Effector memory CD8-positive, alpha-beta T cell (primary cell): ENCODE measurements around the gene RNF41.

Experiments
- ATAC-seq: fragments of 150-1000 bp; cut with Tn5 transposase; replicated peaks from 2 replicates; pipeline ENCODE4 v1.10.0; 2021; ENCODE audit warnings: mild to moderate bottlenecking, moderate library complexity
- DNase-seq, 3 experiments: peaks; one replicate each; pipeline ENCODE4 v3.0.0; 2021
- H3K27ac Mint-ChIP-seq, 2 donors: one replicate each; pipeline ENCODE4 v1.8.0; 2022; ENCODE audit warnings: mild to moderate bottlenecking in 2 of 2, mixed read lengths in 2 of 2, moderate library complexity in 2 of 2
- H3K27me3 Mint-ChIP-seq, 2 donors: one replicate each; pipeline ENCODE4 v1.8.0; 2022; ENCODE audit warnings: mixed read lengths in 2 of 2
- H3K36me3 Mint-ChIP-seq: one replicate; pipeline ENCODE4 v1.8.0; 2022; ENCODE audit warnings: mild to moderate bottlenecking, moderate library complexity, mixed read lengths; ENCODE audit not compliant: insufficient read depth
- H3K4me1 Mint-ChIP-seq, 2 donors: one replicate each; pipeline ENCODE4 v1.8.0; 2022; ENCODE audit warnings: low read depth in 2 of 2, mixed read lengths in 2 of 2
- H3K4me3 Mint-ChIP-seq, 2 donors: one replicate each; pipeline ENCODE4 v1.8.0; 2022; ENCODE audit warnings: mild to moderate bottlenecking in 2 of 2, mixed read lengths in 2 of 2, moderate library complexity in 2 of 2
- H3K9me3 Mint-ChIP-seq, 2 donors: one replicate each; pipeline ENCODE4 v1.8.0; 2022; ENCODE audit warnings: mixed read lengths in 2 of 2

Gene RNF41

DNA sequence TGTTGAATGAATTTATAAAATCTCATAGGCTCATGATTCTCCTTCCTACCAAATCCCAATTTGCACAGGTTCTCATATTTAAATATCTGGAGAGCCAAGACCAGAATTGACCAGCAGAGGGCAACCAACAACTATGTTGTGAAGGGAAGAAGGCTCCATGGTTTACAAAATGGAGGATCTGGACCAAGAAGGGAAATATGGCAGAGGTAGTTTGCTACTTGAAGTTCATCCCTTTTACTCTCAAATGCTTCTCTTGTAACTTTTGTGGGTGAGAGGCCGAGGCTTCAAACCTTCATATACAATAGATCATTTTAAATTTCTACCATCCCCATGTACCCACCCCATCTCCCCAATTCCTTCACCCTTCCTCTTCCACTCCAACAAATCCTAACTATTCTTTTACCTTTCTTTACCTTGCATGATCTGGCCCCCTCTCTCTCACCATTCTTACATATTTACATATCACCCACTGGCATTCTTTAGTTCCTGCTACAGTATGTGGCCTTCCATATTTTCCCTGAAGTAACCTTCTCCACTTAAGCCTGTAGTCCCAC is 28.6 kb downstream of the RNF41 start:
- Mint-ChIP-seq H3K9me3 (no peaks in the 10 kb centered on the region), H3K27ac (peak overlapping the region; percentile 27 to 86), H3K36me3 (peaks cover 25% of the 10 kb centered on the region), H3K4me1 (peaks cover 18 to 31% of the 10 kb centered on the region in 2 donors), H3K4me3 (no peak overlapping the region), H3K27me3 (no peaks in the 10 kb centered on the region)
- DNase-seq (peak; percentile 72 to 78 (median 77)), ATAC-seq (no peak)

DNA sequence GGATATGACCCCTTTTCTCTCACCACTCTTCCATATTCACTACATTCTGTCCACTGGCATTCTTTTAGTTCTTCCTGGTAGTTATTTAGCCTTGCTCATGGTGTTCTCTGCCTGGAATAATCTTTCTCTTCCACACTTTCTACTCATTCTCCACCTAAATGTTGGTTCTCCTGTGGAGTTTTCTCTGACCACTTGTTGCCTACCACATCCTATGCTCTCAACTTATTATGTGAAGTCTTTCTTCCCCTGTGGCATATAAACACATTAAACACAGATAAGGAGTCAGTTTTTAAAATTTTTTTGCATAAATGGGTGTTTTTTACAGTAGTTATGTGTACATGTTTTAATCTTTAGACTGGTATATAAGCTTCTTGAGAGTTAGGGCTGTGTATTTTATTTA is 29.1 kb downstream of the RNF41 start:
- peaks cover 28% of the 10 kb centered on the region for H3K36me3 Mint-ChIP-seq
- H3K27ac Mint-ChIP-seq = peak overlapping the region; percentile 27 to 86
- no peak overlapping the region for H3K4me3 Mint-ChIP-seq
- H3K4me1 Mint-ChIP-seq = peaks cover 23 to 36% of the 10 kb centered on the region in 2 donors
- no peaks in the 10 kb centered on the region for H3K27me3 Mint-ChIP-seq
- no peak for DNase-seq
- H3K9me3 Mint-ChIP-seq = no peaks in the 10 kb centered on the region
- ATAC-seq = no peak

DNA sequence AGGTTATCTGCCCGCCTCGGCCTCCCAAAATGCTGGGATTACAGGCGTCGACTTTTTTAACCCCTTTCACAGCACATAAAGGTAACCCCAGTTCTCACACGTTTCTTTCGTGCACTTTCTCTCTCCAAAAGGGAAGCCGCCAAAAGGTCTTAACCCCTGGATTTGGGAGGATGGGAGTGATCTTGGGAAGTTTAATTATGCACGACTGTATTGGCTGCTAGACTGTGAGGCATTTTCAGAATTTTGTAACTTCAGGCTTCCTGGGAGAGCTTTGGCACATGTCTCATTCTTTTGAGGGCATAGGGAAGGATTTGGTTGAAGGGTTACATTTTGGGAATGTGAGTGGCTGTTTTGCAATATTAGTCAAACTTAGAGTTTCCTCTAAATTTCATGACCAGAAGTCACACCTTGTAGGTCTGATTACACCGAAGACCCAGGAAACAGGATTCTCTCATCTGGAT is 31.0 kb downstream of the RNF41 start:
- ATAC-seq (no peak), DNase-seq (no peak)
- H3K4me3 Mint-ChIP-seq = peak overlapping the region; percentile 94 to 98
- peak overlapping the region; percentile 99 for H3K27ac Mint-ChIP-seq
- H3K4me1 Mint-ChIP-seq = peaks cover 26 to 44% of the 10 kb centered on the region in 2 donors
- H3K36me3 Mint-ChIP-seq = peaks cover 41% of the 10 kb centered on the region
- H3K27me3 Mint-ChIP-seq = no peaks in the 10 kb centered on the region
- no peaks in the 10 kb centered on the region for H3K9me3 Mint-ChIP-seq

DNA sequence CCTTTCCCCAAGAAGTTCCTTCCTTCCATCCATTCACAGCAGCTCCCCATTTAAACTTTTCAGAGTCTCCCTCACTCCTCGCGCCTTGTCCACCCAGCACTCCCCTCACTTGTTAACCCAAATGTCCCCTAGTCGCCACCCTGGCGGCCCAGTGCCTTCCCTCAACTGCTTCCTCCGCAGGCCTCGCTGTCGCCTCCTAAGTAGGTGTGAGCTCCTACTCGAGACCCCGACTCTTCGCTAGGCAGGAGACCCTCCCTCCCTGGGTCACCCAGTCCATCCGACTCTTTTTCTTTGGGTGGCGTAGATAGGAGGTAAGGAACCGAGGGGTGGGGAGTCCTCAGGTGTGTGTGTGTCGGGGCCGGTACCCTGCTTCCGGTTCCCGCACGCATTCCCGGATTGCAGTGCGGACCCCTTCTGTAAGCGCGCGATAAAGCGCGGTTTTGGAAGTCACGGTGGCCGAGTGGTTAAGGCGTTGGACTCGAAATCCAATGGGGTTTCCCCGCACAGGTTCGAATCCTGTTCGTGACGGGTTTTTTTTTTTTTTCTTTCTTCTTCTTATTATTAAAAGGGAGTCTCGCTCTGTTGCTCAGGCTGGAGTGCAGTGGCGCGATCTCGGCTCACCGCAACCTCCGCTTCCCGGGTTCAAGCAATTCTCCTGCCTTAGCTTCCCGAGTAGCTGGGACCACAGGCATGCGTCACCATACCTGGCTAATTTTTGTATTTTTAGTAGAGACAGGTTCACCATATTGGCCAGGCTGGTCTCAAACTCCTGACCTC is 31.6 kb downstream of the RNF41 start:
- Mint-ChIP-seq H3K27me3 (no peaks in the 10 kb centered on the region), H3K36me3 (peaks cover 47% of the 10 kb centered on the region), H3K27ac (peak overlapping the region; percentile 99), H3K4me1 (peaks cover 26 to 45% of the 10 kb centered on the region in 2 donors), H3K9me3 (no peaks in the 10 kb centered on the region), H3K4me3 (peak overlapping the region; percentile 94 to 98)
- ATAC-seq (peak; percentile 36), DNase-seq (peak; percentile 60 to 70 (median 70))

DNA sequence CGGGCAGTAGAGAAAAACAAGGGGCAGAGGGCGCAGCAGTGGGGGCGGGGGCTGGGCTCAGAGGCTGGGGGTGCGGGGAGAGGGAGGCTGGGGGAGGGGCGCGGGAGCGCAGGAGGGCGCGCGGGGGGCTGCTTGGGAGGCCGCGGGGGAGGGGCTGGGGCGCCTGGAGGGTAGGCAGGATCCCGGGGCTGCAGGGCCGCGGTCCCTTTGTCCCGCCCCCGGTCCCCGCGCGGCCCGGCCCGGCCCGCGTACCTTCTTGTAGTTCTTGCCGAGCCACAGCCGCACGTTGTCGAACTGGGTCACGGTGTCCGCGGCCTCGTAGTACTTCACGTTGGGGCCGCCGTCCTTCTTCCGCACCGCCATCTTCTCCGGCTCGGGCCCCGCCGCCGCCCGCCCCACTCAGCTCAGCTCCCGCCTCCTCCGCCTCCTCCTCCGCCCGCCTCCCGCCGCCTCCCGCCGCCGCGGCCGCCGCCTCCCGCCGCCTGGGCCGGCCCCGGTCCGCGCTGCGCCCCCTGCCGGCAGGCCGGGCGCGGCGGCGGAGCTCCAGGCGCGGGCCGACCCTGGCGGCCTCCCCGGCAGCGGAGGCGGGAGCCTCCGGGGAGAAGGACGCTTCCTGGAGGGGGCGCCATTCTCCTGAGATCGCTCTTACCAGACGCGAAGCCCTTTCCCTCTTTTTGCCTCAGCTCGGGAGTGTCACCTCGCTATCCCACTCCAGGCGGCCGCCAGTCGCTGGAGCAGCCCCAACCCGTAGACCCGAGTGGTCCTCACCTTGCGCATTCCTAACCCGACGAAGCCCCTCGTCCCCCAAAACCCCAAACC is 32.4 kb downstream of the RNF41 start, which contains the start of gene SMARCC2:
SMARCC2 (minus strand) TSS at position 385 of the 819 bp plus-strand sequence; CDS start at position 363, 22 bp downstream.
- peaks cover 54% of the 10 kb centered on the region for H3K36me3 Mint-ChIP-seq
- DNase-seq (peak; percentile 76 to 83 (median 77)), ATAC-seq (peak; percentile 85)
- peaks cover 26 to 45% of the 10 kb centered on the region in 2 donors for H3K4me1 Mint-ChIP-seq
- H3K27ac Mint-ChIP-seq = peak within 1 kb of the TSS; percentile 99
- no peaks in the 10 kb centered on the region for H3K27me3 Mint-ChIP-seq
- peak within 1 kb of the TSS; percentile 94 to 98 for H3K4me3 Mint-ChIP-seq
- no peaks in the 10 kb centered on the region for H3K9me3 Mint-ChIP-seq

DNA sequence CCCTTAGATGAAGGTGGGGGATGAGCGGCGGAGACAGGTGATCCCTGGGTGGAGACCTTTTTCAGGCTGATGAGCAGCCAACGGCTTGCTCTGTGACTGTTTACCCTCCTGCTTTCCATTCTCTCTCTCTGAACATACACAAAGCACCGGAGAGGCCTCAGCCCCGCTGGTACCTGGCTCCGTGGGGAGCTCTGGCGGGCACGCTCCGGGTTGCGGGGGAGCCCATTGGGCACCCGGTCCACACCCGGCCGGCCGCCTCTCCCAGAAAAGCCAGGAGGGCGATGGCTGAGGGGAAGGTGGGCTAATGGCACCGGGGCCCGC is 33.0 kb downstream of the RNF41 start:
- H3K36me3 Mint-ChIP-seq = peaks cover 60% of the 10 kb centered on the region
- no peaks in the 10 kb centered on the region for H3K9me3 Mint-ChIP-seq
- H3K27me3 Mint-ChIP-seq = no peaks in the 10 kb centered on the region
- DNase-seq (peak in 2 of 3 experiments; percentile 6 to 16), ATAC-seq (peak; percentile 4)
- H3K4me3 Mint-ChIP-seq = peak overlapping the region; percentile 94 to 98
- H3K27ac Mint-ChIP-seq = peak overlapping the region; percentile 99
- peaks cover 26 to 45% of the 10 kb centered on the region in 2 donors for H3K4me1 Mint-ChIP-seq

DNA sequence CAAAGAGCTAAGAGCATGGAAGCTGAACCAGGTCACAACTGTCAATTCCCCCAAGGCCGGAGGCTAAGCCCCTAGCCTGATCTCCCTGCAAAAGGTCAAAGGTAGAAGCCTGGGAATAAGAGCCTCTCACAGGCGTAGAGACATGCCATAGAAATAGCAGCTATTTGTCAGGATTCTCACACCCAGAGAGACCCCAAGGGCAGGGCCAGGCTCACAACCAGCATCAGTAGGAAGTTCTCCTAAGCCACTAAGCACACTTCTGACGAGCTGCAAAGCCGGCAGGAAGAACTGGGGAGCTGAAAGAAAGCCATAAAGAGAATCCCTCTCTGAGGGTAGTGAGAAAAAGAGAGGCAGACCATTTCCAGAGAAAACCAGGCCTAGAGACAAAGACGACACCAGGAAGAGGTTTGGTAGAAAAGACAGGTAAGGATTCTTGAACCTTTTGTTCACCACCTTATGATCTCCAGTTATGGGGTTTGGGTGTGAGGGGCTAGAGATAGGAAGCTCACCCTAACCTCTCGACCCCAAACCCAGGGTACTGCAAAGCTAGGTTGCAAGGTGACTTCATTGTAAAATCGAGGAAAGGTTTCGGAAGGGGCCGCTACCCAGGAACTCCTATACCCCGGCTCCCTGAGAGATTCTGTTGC is 33.5 kb downstream of the RNF41 start:
- Mint-ChIP-seq H3K9me3 (no peaks in the 10 kb centered on the region), H3K36me3 (peaks cover 65% of the 10 kb centered on the region)
- DNase-seq = no peak

DNA sequence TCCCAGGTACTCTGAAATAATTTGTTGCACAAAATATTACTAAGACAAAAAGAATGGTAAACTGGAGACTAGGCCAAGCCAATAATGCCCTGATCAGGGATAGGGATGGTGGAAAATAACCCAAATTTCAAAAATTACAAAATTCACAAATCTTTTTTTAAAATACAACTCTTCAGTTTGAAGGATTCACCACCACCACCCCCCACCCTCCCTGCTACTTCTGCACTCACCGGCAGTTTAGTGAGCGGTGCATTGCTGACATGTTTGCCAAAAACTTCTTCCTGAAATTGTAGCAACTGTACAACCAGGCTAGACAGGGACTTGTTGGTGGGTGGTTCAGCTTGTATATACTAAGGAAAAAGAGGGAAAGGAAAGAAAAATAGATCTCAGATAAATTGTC is 34.8 kb downstream of the RNF41 start:
- ATAC-seq (no peak), DNase-seq (no peak)
- Mint-ChIP-seq H3K4me1 (peaks cover 23 to 36% of the 10 kb centered on the region in 2 donors), H3K27me3 (no peaks in the 10 kb centered on the region), H3K36me3 (peaks cover 77% of the 10 kb centered on the region), H3K27ac (peak overlapping the region; percentile 99), H3K9me3 (no peaks in the 10 kb centered on the region), H3K4me3 (peak overlapping the region; percentile 94 to 98)

More for the DNA sequence above, 33.5 kb downstream of the RNF41 start:
- H3K27me3 Mint-ChIP-seq = no peaks in the 10 kb centered on the region
- H3K4me3 Mint-ChIP-seq = peak overlapping the region; percentile 94 to 98
- H3K27ac Mint-ChIP-seq = peak overlapping the region; percentile 99
- ATAC-seq = no peak
- peaks cover 23 to 42% of the 10 kb centered on the region in 2 donors for H3K4me1 Mint-ChIP-seq

DNA sequence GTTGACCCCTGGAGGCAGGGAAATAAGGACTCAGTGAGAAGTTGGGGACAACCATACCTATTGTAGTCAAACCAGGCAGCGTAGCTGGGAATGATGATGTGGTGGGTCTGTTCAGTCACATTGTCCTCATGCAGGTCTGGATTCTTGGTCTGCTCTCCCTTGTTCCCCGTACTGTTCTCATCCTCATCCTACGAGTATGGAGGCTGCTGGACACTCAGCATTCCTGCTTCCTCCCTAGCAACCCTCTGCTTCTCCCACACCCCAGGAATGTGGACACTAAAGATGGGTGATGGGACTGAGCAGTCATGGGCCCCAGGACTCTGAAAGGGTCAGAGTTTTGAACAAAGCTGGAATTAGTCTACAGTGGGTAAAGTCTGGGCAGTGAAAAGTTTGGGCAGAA is 43.4 kb downstream of the RNF41 start:
- Mint-ChIP-seq H3K36me3 (peaks cover 98% of the 10 kb centered on the region), H3K27ac (peak overlapping the region; percentile 33 to 80), H3K4me3 (no peak overlapping the region), H3K9me3 (no peaks in the 10 kb centered on the region), H3K4me1 (peaks cover 0 to 4% of the 10 kb centered on the region in 2 donors), H3K27me3 (no peaks in the 10 kb centered on the region)
- no peak for DNase-seq
- ATAC-seq = no peak

DNA sequence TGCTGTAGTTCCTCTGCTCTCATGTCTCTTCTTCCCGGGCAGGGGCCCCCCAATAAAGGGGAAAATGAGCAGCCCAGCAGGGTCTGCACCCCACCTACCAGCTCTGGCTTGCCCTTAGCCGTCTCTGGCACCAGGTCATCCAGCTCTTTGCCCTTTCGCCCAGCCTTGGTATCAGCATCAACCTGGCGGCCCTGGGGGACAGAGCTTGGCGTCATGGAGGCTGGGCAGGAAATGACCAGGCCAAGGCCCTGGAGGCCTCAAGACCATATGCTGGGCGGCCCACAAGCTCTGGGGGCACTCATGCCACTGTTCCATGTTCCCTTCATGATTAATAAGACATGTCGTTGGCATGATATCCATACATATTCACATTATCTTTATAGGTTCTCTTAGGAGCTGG is 48.9 kb downstream of the RNF41 start:
- DNase-seq (no peak), ATAC-seq (no peak)
- H3K27me3 Mint-ChIP-seq = no peaks in the 10 kb centered on the region
- H3K9me3 Mint-ChIP-seq = no peaks in the 10 kb centered on the region
- no peak overlapping the region for H3K4me3 Mint-ChIP-seq
- H3K27ac Mint-ChIP-seq = peak overlapping the region in 1 of 2 donors; percentile 2
- peaks cover 4% of the 10 kb centered on the region in 2 donors for H3K4me1 Mint-ChIP-seq
- peaks cover 97% of the 10 kb centered on the region for H3K36me3 Mint-ChIP-seq

DNA sequence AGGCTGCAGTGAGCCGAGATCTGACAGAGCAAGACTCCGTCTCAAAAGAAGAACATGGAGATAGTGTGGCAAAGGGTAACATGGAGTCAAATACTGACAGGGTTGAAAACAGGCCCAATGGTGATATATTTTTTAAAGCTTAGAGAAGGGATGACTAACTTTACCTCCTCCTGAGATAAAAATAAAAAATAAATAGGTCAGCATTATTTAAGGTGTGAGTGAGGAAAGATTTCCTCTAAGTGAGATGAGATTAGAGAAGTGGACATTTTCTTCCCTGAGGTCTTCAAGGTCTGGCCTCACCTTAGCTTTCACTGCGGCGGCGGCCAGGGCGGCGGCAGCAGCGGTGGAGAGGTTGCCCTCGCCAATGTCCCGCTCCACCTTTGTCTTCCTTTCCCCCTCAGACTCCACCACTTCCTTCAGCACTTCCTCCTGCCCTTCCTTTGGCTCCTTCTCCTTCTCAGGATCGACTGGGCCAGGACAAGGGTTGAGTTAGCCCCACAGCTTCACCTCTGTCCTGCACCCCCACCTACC is 52.4 kb downstream of the RNF41 start:
- no peaks in the 10 kb centered on the region for H3K27me3 Mint-ChIP-seq
- peaks cover 2 to 6% of the 10 kb centered on the region in 2 donors for H3K4me1 Mint-ChIP-seq
- DNase-seq (no peak), ATAC-seq (no peak)
- peaks cover 93% of the 10 kb centered on the region for H3K36me3 Mint-ChIP-seq
- H3K4me3 Mint-ChIP-seq = no peak overlapping the region
- H3K9me3 Mint-ChIP-seq = no peaks in the 10 kb centered on the region
- peak overlapping the region; percentile 79 to 92 for H3K27ac Mint-ChIP-seq

DNA sequence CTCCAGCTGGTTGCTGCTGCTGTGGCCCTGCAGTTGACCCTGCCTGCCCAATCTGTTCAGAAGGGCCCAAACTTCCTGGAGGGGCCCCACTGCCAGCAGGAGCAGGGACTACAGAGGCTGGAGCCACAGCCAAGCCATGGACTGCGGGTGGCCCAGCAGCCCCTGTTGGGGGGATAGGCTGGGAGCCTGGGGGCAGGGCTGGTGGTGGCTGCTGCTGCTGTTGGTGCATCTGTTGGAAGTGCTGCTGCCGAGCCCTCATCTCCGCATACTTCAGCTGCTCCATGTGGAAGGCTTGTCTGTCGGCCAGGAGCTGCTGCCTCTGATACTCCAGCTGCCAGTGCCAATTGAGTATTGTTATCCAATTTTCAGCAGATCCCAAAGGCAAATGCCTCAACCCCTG is 56.4 kb downstream of the RNF41 start:
- Mint-ChIP-seq H3K9me3 (no peaks in the 10 kb centered on the region), H3K4me3 (no peak overlapping the region), H3K36me3 (peaks cover 91% of the 10 kb centered on the region), H3K27me3 (no peaks in the 10 kb centered on the region), H3K4me1 (peaks cover 15 to 21% of the 10 kb centered on the region in 2 donors), H3K27ac (peak overlapping the region in 1 of 2 donors; percentile 72)
- no peak for DNase-seq
- no peak for ATAC-seq

DNA sequence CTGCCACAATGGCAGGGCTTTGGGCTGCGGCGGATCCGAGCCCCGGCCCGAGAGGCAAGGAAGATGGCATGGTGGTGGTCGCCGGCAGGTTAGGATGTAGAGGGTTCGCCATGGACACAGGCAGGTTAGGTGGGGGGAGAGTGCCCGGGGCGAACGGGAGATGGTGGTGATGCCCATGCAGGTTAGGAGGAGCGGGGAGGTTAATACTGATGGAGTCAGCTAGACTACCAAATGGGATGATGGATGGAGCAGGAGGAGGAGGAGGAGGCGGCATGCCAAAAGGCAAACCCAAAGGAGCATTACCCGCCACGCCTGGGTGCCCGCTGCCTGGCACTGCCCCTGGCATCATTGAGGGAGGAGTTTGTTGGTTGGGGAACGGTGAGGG is 57.4 kb downstream of the RNF41 start:
- no peak for DNase-seq
- no peak overlapping the region for H3K4me3 Mint-ChIP-seq
- peaks cover 91% of the 10 kb centered on the region for H3K36me3 Mint-ChIP-seq
- H3K9me3 Mint-ChIP-seq = no peaks in the 10 kb centered on the region
- no peaks in the 10 kb centered on the region for H3K27me3 Mint-ChIP-seq
- H3K4me1 Mint-ChIP-seq = peaks cover 25 to 28% of the 10 kb centered on the region in 2 donors
- no peak for ATAC-seq
- H3K27ac Mint-ChIP-seq = peak overlapping the region; percentile 87 to 95
